ENCODE measurements around the gene LRP5. TPM values are rescaled to one million over a fixed set of nuclear protein-coding genes. Genes with fewer than 3 reads are reported as not detected.

LRP5 gene
- total RNA-seq, 1 experiment from 2014 or later, result 67.0 TPM

GRCh38 chr11:68273026-68273738 lies 39.2 kb upstream of the LRP5 start:
- H3K4me3 ChIP-seq (ENCODE audit: low read depth, low read length, poor library complexity, severe bottlenecking), result peak overlapping the region; percentile 86
- no peaks in the 10 kb centered on the region for H3K27me3 ChIP-seq (replicated peaks; ENCODE audit: insufficient read depth, low read depth, low read length, poor library complexity)
- intact Hi-C loops (cut with micrococcal nuclease; ENCODE audit: unreplicated experiment), result loop anchor here (5.0 kb wide), 2 partner anchors 174 to 189 kb away; partner anchors contain the start of gene PPP6R3
- H3K9me3 ChIP-seq (ENCODE audit: low read depth, low read length, poor library complexity, severe bottlenecking), result no peaks in the 10 kb centered on the region
- DNase-seq (ENCODE audit: low spot score), result no peak
- ChIA-PET CTCF (interaction anchor here (0.7 kb wide), 1 partner anchor 23 kb away, joined by 6 read pairs; no protein-coding TSS in a partner anchor), POLR2A (ENCODE audit: low non-redundant PET) (no interaction called here)
- H3K4me1 ChIP-seq (ENCODE audit: insufficient read depth, low read length, poor library complexity, severe bottlenecking), result no peaks in the 10 kb centered on the region
- no TSS peak for BruUV-seq (replicated peaks)
- no peak for TF ChIP-seq EZH2 (IDR thresholded peaks at IDR 0.05; ENCODE audit: borderline replicate concordance, low read depth, low read length, poor library complexity, severe bottlenecking)
- TF ChIP-seq CTCF (conservative IDR thresholded peaks at IDR 0.05; ENCODE audit: low read depth, low read length), result no peak
- peaks cover under 1% of the 10 kb centered on the region for H3K36me3 ChIP-seq (ENCODE audit: insufficient read depth, low read length, poor library complexity, severe bottlenecking)
- H3K27ac ChIP-seq (ENCODE audit: low read depth, low read length, poor library complexity, severe bottlenecking), result no peak overlapping the region

GRCh38 chr11:68274306-68274705 lies 38.1 kb upstream of the LRP5 start:
- TF ChIP-seq EZH2 (IDR thresholded peaks at IDR 0.05; ENCODE audit: borderline replicate concordance, low read depth, low read length, poor library complexity, severe bottlenecking), result no peak
- TF ChIP-seq CTCF (conservative IDR thresholded peaks at IDR 0.05; ENCODE audit: low read depth, low read length), result no peak
- no peaks in the 10 kb centered on the region for H3K36me3 ChIP-seq (ENCODE audit: insufficient read depth, low read length, poor library complexity, severe bottlenecking)
- ChIA-PET CTCF (no interaction called here), POLR2A (ENCODE audit: low non-redundant PET) (no interaction called here)
- H3K4me1 ChIP-seq (ENCODE audit: insufficient read depth, low read length, poor library complexity, severe bottlenecking), result no peaks in the 10 kb centered on the region
- no TSS peak for BruUV-seq (replicated peaks)
- no peaks in the 10 kb centered on the region for H3K27me3 ChIP-seq (replicated peaks; ENCODE audit: insufficient read depth, low read depth, low read length, poor library complexity)
- intact Hi-C loops (cut with micrococcal nuclease; ENCODE audit: unreplicated experiment), result loop anchor here (5.0 kb wide), 2 partner anchors 173 to 188 kb away; partner anchors contain the start of gene PPP6R3
- H3K27ac ChIP-seq (ENCODE audit: low read depth, low read length, poor library complexity, severe bottlenecking), result no peak overlapping the region
- no peak overlapping the region for H3K4me3 ChIP-seq (ENCODE audit: low read depth, low read length, poor library complexity, severe bottlenecking)
- no peak for DNase-seq (ENCODE audit: low spot score)
- no peaks in the 10 kb centered on the region for H3K9me3 ChIP-seq (ENCODE audit: low read depth, low read length, poor library complexity, severe bottlenecking)

GRCh38 chr11:68275721-68276507 lies 36.5 kb upstream of the LRP5 start:
- no TSS peak for BruUV-seq (replicated peaks)
- no peak for TF ChIP-seq EZH2 (IDR thresholded peaks at IDR 0.05; ENCODE audit: borderline replicate concordance, low read depth, low read length, poor library complexity, severe bottlenecking)
- TF ChIP-seq CTCF (conservative IDR thresholded peaks at IDR 0.05; ENCODE audit: low read depth, low read length), result no peak
- intact Hi-C loops (cut with micrococcal nuclease; ENCODE audit: unreplicated experiment), result no loop called here
- no peaks in the 10 kb centered on the region for H3K36me3 ChIP-seq (ENCODE audit: insufficient read depth, low read length, poor library complexity, severe bottlenecking)
- no peak overlapping the region for H3K27ac ChIP-seq (ENCODE audit: low read depth, low read length, poor library complexity, severe bottlenecking)
- H3K9me3 ChIP-seq (ENCODE audit: low read depth, low read length, poor library complexity, severe bottlenecking), result no peaks in the 10 kb centered on the region
- no peak for DNase-seq (ENCODE audit: low spot score)
- POLR2A ChIA-PET (ENCODE audit: low non-redundant PET), result no interaction called here
- H3K4me3 ChIP-seq (ENCODE audit: low read depth, low read length, poor library complexity, severe bottlenecking), result no peak overlapping the region
- no peaks in the 10 kb centered on the region for H3K4me1 ChIP-seq (ENCODE audit: insufficient read depth, low read length, poor library complexity, severe bottlenecking)
- CTCF ChIA-PET, result no interaction called here
- no peaks in the 10 kb centered on the region for H3K27me3 ChIP-seq (replicated peaks; ENCODE audit: insufficient read depth, low read depth, low read length, poor library complexity)
